ENCODE measurements around the gene CSAG3.
"Not testable (repeated sequence)": the region's sequence is repeated elsewhere in the genome, so short reads cannot be mapped to it uniquely, and the experiment has no call there.

CSAG3 gene

DNA sequence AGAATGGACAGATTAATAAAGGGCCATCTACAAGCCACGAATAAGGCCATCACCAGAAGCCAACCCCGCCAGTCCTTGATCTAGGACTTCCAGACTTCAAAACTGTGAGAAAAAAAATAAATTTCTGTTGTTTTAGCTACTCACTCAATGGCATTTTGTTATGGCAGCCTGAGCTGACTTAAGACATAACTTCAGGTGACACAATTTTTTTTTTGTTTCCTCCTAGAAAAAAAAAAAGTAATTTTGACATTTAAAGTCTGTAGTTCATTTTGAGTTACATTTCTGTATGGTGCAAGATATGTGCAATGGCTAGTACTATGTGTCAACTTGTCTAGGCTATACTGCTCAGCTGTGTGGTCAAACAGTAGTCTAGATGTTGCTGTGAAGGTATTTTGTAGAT lies at the start of gene CSAG3:
Gene CSAG3, plus strand, starts transcription at position 301 of the 400 bp plus-strand sequence.
- not testable (repeated sequence) for DNase-seq

DNA sequence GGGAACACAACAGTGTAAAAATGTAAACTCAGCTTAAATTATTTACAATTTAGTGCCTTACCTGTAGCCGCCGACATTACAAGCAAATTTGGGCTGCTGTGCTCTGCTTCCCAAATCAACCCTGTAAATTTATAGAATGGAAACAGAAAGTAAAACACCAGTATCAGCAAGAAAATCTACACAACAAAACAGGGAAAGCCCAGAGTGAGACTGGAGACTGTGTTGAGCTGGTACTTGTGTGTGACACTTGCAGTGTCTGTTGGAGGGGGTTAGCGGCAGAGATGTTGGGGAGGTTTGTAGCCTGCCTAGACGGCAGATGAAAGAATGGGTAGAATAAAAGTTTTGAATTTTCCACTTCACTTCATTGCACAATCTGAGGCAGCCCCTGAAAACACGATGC lies 45.8 kb upstream of the CSAG3 start:
- not testable (repeated sequence) for DNase-seq

DNA sequence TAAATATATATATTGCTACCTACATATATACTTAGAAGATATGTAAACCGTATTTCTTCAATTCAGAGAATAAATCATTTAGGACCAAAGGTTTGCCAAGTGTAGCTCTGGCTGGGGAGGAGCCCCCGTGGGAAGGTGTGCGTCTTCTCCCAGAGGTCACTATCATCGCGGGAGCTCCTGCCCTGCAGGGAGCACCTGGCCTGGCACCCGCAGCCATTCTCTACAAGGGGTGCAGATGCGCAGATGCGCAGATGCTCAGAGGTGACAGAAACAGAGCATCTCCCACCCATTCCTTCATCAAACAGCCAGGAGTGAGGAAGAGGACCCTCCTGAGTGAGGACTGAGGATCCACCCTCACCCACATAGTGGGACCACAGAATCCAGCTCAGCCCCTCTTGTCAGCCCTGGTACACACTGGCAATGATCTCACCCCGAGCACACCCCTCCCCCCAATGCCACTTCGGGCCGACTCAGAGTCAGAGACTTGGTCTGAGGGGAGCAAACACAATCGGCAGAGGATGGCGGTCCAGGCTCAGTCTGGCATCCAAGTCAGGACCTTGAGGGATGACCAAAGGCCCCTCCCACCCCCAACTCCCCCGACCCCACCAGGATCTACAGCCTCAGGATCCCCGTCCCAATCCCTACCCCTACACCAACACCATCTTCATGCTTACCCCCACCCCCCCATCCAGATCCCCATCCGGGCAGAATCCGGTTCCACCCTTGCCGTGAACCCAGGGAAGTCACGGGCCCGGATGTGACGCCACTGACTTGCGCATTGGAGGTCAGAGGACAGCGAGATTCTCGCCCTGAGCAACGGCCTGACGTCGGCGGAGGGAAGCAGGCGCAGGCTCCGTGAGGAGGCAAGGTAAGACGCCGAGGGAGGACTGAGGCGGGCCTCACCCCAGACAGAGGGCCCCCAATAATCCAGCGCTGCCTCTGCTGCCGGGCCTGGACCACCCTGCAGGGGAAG lies 44.9 kb upstream of the CSAG3 start, which contains the start of gene MAGEA2B:
Gene MAGEA2B, plus strand, starts transcription at position 814 of the 973 bp plus-strand sequence. CDS start 2,479 bp downstream, outside the sequence.
- DNase-seq, result not testable (repeated sequence)

DNA sequence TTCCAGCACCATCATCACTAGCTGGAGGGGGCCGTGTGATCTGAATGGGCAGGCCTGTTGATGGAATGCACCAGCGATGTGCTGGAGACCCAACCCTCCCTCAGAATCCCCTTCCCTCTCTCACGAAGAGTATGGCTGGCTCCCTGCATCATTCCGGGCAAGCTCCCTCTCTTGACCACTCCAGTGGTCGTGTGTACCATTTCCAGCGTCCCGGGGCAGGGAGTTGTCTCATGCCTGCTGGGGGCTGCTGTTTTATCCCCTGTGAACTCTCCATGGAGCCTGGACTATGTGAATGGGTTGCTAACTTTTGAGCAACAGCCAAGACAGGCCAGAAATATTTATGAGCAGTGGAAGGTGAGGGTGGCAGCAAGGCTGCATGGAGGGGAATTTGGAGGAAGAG lies 33.6 kb upstream of the CSAG3 start:
- DNase-seq, result no peak

- peak; percentile 54 for DNase-seq
These were observed 25.6 kb upstream of the CSAG3 start, which contains the start of the genes CSAG1 and MAGEA12 for GRCh38 chrX:152733261-152733975. CSAG1 (minus strand) TSS chrX:152733721; CDS start chrX:152732460, 1,261 bp downstream. MAGEA12 (plus strand) TSS chrX:152733757; CDS start chrX:152736162, 2,405 bp downstream.

GRCh38 chrX:152734143-152734858 lies 24.7 kb upstream of the CSAG3 start:
- not testable (repeated sequence) for DNase-seq

DNA sequence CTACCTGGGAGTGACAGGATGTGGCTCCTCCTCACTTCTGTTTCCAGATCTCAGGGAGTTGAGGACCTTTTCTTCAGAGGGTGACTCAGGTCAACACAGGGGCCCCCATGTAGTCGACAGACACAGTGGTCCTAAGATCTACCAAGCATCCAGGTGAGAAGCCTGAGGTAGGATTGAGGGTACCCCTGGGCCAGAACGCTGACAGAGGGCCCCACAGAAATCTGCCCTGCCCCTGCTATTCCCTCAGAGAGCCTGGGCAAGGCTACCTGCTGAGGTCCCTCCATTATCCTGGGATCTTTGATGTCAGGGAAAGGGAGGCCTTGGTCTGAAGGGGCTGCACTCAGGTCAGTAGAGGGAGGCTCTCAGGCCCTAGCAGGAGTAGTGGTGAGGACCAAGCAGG lies 23.9 kb upstream of the CSAG3 start:
- no peak for DNase-seq

DNA sequence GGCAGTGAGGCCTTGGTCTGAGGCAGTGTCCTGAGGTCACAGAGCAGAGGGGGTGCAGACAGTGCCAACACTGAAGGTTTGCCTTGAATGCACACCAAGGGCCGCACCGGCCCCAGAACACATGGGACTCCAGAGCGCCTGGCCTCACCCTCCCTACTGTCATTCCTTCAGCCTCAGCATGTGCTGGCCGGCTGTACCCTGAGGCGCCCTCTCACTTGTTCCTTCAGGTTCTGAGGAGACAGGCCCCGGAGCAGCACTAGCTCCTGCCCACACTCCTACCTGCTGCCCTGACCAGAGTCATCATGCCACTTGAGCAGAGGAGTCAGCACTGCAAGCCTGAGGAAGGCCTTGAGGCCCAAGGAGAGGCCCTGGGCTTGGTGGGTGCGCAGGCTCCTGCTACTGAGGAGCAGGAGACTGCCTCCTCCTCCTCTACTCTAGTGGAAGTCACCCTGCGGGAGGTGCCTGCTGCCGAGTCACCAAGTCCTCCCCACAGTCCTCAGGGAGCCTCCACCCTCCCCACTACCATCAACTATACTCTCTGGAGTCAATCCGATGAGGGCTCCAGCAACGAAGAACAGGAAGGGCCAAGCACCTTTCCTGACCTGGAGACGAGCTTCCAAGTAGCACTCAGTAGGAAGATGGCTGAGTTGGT lies 23.0 kb upstream of the CSAG3 start:
- no peak for DNase-seq

- not testable (repeated sequence) for DNase-seq
These were observed 22.5 kb upstream of the CSAG3 start for GRCh38 chrX:152736528-152736927.

- no peak for DNase-seq
These were observed 20.5 kb upstream of the CSAG3 start for GRCh38 chrX:152738560-152738959.

DNA sequence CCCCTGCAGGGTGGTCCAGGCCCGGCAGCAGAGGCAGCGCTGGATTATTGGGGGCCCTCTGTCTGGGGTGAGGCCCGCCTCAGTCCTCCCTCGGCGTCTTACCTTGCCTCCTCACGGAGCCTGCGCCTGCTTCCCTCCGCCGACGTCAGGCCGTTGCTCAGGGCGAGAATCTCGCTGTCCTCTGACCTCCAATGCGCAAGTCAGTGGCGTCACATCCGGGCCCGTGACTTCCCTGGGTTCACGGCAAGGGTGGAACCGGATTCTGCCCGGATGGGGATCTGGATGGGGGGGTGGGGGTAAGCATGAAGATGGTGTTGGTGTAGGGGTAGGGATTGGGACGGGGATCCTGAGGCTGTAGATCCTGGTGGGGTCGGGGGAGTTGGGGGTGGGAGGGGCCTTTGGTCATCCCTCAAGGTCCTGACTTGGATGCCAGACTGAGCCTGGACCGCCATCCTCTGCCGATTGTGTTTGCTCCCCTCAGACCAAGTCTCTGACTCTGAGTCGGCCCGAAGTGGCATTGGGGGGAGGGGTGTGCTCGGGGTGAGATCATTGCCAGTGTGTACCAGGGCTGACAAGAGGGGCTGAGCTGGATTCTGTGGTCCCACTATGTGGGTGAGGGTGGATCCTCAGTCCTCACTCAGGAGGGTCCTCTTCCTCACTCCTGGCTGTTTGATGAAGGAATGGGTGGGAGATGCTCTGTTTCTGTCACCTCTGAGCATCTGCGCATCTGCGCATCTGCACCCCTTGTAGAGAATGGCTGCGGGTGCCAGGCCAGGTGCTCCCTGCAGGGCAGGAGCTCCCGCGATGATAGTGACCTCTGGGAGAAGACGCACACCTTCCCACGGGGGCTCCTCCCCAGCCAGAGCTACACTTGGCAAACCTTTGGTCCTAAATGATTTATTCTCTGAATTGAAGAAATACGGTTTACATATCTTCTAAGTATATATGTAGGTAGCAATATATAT lies 5.0 kb upstream of the CSAG3 start, which contains the start of gene MAGEA2:
Gene MAGEA2, minus strand, starts transcription at position 157 of the 965 bp plus-strand sequence. CDS start 2,479 bp downstream, outside the sequence.
- DNase-seq, result not testable (repeated sequence)

GRCh38 chrX:152754871-152755270 lies 4.1 kb upstream of the CSAG3 start:
- DNase-seq, result not testable (repeated sequence)

- not testable (repeated sequence) for DNase-seq
These were observed 526 bp downstream of the CSAG3 start for GRCh38 chrX:152759544-152759943.

- not testable (repeated sequence) for DNase-seq
These were observed 2.6 kb downstream of the CSAG3 start for GRCh38 chrX:152761582-152761981.

DNA sequence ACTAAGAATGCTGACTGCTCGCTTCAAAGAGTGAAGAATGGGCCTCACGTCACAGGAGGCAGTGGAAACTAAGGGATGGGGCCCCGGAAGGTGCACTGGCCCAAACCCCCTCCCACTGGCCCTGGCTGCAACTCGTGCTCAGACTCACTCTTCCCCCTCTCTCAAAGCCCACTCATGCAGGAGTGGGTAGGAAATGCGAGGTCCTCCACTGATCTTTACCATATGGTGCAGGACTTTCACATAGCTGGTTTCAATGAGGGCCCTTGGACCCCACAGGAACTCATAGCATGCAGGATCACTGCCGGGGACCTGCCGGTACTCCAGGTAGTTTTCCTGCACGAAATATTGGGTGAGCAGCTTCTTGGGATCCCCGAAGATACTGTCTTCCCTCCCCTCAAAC lies 7.5 kb downstream of the CSAG3 start:
- not testable (repeated sequence) for DNase-seq

DNA sequence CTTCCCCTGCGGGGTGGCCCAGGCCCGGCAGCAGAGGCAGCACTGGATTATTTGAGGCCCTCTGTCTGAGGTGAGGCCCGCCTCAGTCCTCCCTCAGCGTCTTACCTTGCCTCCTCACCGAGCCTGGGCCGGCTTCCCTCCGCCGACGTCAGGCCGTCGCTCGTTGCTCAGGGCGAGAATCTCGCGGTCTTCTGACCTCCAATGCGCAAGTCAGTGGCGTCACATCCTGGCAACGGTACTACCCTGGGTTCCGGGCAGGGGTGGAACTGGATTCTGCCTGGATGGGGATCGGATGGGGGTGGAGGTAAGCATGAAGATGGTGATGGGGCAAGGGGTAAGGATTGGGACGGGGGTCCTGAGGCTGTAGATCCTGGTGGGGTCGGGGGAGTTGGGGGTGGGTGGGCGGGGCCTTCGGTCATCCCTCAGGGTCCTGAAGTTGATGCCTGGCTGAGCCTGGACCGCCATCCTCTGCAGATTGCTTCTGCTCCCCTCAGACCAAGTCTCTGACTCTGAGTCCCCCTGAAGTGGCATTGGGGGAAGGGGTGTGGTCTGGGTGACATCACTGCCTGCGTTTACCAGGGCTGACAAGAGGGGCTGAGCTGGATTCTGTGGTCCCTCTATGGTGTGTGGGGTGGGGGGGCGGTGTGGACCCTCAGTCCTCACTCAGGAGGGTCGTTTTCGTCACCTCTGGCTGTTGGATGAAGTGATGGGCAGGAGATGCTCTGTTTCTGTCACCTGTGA lies 10.7 kb downstream of the CSAG3 start, which contains the start of gene MAGEA6:
Gene MAGEA6, minus strand, starts transcription at position 141 of the 741 bp plus-strand sequence. CDS start 2,039 bp downstream, outside the sequence.
- DNase-seq, result not testable (repeated sequence)

DNA sequence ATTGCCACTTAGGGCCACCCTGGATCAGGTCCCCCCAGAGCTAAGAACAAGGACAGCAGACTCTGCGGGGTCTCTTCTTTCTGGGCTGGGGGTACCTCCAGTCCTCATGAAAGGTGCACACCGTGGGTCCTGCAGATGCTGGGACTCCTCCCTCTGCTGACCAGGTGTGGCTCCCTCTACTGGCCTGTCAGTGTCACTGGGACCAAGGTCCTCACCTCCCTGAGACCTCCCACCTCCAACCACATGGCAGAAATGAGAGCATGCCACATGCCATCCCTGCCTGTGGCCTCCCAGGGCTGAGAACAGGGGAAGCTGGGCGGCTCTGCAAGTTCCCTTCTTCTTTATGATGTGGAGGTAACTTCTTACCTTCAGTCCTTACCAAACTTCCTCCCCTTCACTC lies 28.0 kb downstream of the CSAG3 start:
- not testable (repeated sequence) for DNase-seq

DNA sequence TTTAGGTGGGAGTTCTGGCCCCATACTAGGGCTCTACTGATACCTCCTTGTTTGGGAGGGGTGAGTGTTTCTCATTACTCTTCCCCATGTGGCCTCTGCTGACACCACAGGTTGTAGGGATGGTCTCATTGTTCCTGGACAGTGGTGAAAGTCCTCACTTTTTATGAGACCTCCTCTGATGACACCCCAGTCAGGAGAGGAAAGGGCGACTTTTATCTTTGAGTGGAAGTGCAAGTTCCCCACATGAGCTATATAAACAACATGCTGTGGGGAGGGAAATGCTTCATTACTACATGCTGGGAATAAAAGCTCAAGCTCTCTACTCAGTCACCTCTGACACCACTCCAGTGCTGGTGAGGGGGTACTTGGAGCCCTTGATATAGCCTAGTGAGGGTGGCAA lies 39.9 kb downstream of the CSAG3 start:
- no peak for DNase-seq

DNA sequence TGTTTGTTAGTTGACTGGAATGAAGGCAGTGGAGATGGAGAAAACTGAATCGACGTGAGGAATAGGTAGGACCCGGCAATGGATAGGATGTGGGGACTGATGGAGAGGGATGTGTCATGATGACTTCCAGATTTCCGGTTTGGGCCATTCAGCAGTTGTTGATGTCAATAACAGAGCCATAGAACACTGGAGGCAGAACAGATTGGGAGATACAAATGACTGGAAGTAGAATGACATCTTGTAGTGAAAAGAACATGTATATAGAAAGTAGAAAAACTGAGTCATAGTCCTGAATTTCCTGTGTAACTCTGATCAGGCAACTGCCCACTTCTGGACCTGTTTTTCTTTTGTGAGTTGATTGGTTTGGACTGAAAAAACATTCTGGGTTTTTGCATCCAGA lies 47.0 kb downstream of the CSAG3 start:
- DNase-seq, result no peak
